Suprapubic skin (tissue), 4 donors: ENCODE measurements around the gene STK17B. TPM values are rescaled to one million over a fixed set of nuclear protein-coding genes. Genes with fewer than 3 reads are reported as not detected.

Experiments used
- DNase-seq, 2 donors: peaks; one replicate each; pipeline ENCODE4 v3.0.0-alpha.2; 2019; ENCODE audit warnings: low spot score in 2 of 2
- H3K27ac ChIP-seq: fragments of 200-600 bp; sonication (generic); one replicate; pipeline ENCODE4 v1.5.1; 2019
- H3K27me3 ChIP-seq: fragments of 200-600 bp; sonication (generic); one replicate; pipeline ENCODE4 v1.5.1; 2019
- H3K36me3 ChIP-seq: fragments of 200-600 bp; sonication (generic); one replicate; pipeline ENCODE4 v1.5.1; 2019
- H3K4me1 ChIP-seq: fragments of 200-600 bp; sonication (generic); one replicate; pipeline ENCODE4 v1.5.1; 2019
- H3K4me3 ChIP-seq: fragments of 200-600 bp; sonication (generic); one replicate; pipeline ENCODE4 v1.5.1; 2019; ENCODE audit warnings: mild to moderate bottlenecking
- H3K9me3 ChIP-seq: fragments of 200-600 bp; sonication (generic); one replicate; pipeline ENCODE4 v1.5.1; 2019
- EP300 ChIP-seq: sonication (generic); formaldehyde crosslinking; IDR thresholded peaks from one replicate; pipeline ENCODE4 v1.6.1; 2017; ENCODE audit warnings: antibody characterized with exemption
- POLR2A ChIP-seq, 2 donors: fragments of 450-650 bp; IDR thresholded peaks; one replicate each; pipeline ENCODE4 v1.6.1; 2017; ENCODE audit warnings: antibody characterized with exemption in 2 of 2, mild to moderate bottlenecking in 2 of 2, moderate library complexity in 2 of 2
- POLR2AphosphoS5 ChIP-seq, 3 donors: sonication (generic); formaldehyde crosslinking; IDR thresholded peaks; one replicate each; pipeline ENCODE4 v1.6.1; 2017; ENCODE audit warnings: antibody characterized with exemption in 3 of 3
- WGBS: methylation state at CpG from one replicate; pipeline ENCODE4 v1.1.5; 2018; 5-methylcytosine and 5-hydroxymethylcytosine counted together
- total RNA-seq, 4 donors: library from RNA; depleted of rRNA; stranded (reverse); fragments of >200 nt; gene quantifications; one replicate each; pipeline ENCODE4 v1.1.0, GENCODE V29; 2016
- TF ChIP-seq, protein P1 (sequence below), 2 donors: fragments of 200-600 bp in 1 of 2; fragments of 450-650 bp in 1 of 2; sonication (generic) in 1 of 2; IDR thresholded peaks; one replicate each; pipeline ENCODE4 v1.5.1; 2016 to 2019; ENCODE audit warnings: antibody characterized with exemption in 2 of 2, mild to moderate bottlenecking in 1 of 2, moderate library complexity in 1 of 2

The STK17B gene
- total RNA-seq, 4 donors from 2014 or later: 23.2 to 47.2 (median 37.6) TPM

DNA sequence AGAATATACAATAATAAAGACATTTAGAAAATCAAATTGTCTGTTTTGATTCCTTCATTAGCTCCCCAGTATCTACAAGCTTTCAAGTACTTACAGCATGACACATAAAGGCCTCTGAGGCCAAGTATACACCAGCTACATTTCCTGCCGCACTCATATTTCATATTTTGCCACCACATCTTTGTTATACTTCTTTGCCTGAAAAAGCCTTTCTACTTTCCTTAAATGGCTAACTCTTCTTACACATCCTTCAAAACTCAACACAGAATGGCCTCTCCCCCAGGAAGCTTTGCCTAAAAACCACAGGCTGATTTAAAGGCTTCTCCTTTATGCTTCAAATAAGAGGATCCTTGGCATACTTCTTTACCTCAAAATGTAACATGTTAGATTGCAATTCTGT is 4.5 kb downstream of the STK17B start:
- Histone ChIP-seq H3K27me3 (no peaks in the 10 kb centered on the region), H3K4me1 (peaks cover 13% of the 10 kb centered on the region), H3K27ac (no peak overlapping the region), H3K9me3 (no peaks in the 10 kb centered on the region), H3K4me3 (peak overlapping the region; percentile 96), H3K36me3 (peaks cover 7% of the 10 kb centered on the region)
- no peak for TF ChIP-seq EP300
- TF ChIP-seq POLR2AphosphoS5 (IDR thresholded peaks at IDR 0.05): no peak
- no peak for TF ChIP-seq POLR2A (IDR thresholded peaks at IDR 0.05)
- TF ChIP-seq, protein P1, sequence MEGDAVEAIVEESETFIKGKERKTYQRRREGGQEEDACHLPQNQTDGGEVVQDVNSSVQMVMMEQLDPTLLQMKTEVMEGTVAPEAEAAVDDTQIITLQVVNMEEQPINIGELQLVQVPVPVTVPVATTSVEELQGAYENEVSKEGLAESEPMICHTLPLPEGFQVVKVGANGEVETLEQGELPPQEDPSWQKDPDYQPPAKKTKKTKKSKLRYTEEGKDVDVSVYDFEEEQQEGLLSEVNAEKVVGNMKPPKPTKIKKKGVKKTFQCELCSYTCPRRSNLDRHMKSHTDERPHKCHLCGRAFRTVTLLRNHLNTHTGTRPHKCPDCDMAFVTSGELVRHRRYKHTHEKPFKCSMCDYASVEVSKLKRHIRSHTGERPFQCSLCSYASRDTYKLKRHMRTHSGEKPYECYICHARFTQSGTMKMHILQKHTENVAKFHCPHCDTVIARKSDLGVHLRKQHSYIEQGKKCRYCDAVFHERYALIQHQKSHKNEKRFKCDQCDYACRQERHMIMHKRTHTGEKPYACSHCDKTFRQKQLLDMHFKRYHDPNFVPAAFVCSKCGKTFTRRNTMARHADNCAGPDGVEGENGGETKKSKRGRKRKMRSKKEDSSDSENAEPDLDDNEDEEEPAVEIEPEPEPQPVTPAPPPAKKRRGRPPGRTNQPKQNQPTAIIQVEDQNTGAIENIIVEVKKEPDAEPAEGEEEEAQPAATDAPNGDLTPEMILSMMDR (IDR thresholded peaks at IDR 0.05): no peak
- WGBS: 57% methylated on average over 1 of the region's 1 CpG
- DNase-seq: no peak

DNA sequence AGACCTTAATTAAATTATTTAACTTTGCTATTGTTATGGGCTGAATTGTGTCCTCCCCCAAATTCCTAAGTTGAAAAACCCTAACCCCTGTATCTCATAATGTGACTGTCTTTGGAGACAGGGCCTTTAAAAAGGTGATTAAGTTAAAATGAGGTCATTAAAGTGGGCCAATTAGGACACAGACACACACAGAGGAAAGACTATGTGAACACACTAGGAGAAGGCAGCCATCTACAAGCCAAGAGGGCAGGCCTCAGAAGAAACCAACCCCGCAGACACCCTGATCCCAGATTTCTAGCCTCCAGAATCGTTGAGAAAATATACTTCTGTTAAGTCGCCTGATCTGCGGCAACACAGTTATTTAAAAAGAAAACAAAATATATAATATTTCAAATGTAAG is 6.4 kb downstream of the STK17B start:
- H3K27me3 ChIP-seq: no peaks in the 10 kb centered on the region
- peaks cover 11% of the 10 kb centered on the region for H3K36me3 ChIP-seq
- TF ChIP-seq EP300 (no peak), POLR2AphosphoS5 (IDR thresholded peaks at IDR 0.05) (no peak), POLR2A (IDR thresholded peaks at IDR 0.05) (no peak)
- TF ChIP-seq, protein P1 (IDR thresholded peaks at IDR 0.05): no peak
- no peak for DNase-seq
- peaks cover 11% of the 10 kb centered on the region for H3K4me1 ChIP-seq
- no peak overlapping the region for H3K27ac ChIP-seq
- no peak overlapping the region for H3K4me3 ChIP-seq
- WGBS: 63% methylated on average over 4 of the region's 4 CpGs
- H3K9me3 ChIP-seq: no peaks in the 10 kb centered on the region

DNA sequence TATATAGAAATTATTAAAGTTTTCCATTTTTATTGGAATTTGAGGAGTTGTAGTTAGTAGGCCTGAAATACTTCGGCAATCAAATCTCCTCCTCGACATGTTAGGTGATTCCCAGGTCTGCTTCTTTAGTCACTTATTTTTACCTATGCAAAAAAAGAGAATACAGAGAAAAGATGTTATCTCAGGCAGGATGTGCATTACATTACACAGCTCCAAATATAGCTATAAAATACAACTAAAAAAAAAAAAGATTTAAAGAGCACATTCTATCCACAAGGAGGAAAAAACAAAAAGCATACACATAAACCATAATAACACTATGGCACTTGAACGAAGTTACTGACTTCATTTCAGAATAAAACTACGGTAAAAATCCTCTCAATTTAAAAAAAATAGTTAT is 8.1 kb downstream of the STK17B start:
- Histone ChIP-seq H3K27me3 (no peaks in the 10 kb centered on the region), H3K4me1 (peaks cover 6% of the 10 kb centered on the region), H3K4me3 (no peak overlapping the region), H3K9me3 (no peaks in the 10 kb centered on the region), H3K27ac (no peak overlapping the region), H3K36me3 (peaks cover 15% of the 10 kb centered on the region)
- no peak for DNase-seq
- TF ChIP-seq POLR2AphosphoS5 (IDR thresholded peaks at IDR 0.05) (no peak), EP300 (no peak), POLR2A (IDR thresholded peaks at IDR 0.05) (no peak)
- TF ChIP-seq, protein P1 (IDR thresholded peaks at IDR 0.05): no peak
- whole genome bisulfite sequencing: 47% methylated on average over 4 of the region's 4 CpGs

DNA sequence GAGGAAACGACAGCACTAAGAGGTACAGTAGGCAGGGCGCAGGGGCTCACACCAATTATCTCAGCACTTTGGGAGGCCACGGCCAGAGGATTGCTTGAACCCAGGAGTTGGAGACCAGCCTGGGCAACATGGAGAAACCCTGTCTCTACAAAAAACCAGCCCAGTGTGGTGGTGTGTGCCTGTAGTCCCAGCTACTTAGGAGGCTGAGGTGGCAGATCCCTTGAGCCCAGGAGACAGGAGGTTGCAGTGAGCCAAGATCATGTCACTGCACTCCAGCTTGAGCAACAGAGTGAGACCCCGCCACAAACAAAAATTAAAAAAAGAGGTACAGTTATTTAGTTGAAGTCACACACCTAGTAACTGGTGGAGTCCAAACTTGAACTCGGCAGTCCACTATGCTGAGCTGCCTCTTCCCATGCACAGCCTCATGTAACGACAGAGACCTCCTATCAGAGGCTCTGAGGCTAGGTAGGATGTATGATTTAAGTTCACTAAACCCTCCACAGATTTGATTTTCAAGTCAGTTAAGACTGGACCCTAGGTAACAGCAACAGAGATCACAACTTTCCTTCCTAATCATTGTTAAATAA is 8.7 kb downstream of the STK17B start:
- Histone ChIP-seq H3K36me3 (peaks cover 15% of the 10 kb centered on the region), H3K4me1 (peaks cover 4% of the 10 kb centered on the region), H3K9me3 (no peaks in the 10 kb centered on the region), H3K27ac (no peak overlapping the region), H3K4me3 (no peak overlapping the region), H3K27me3 (no peaks in the 10 kb centered on the region)
- 85% methylated on average over 6 of the region's 6 CpGs for WGBS
- no peak for DNase-seq
- no peak for TF ChIP-seq POLR2A (IDR thresholded peaks at IDR 0.05)
- TF ChIP-seq, protein P1 (IDR thresholded peaks at IDR 0.05): no peak
- TF ChIP-seq EP300: no peak

DNA sequence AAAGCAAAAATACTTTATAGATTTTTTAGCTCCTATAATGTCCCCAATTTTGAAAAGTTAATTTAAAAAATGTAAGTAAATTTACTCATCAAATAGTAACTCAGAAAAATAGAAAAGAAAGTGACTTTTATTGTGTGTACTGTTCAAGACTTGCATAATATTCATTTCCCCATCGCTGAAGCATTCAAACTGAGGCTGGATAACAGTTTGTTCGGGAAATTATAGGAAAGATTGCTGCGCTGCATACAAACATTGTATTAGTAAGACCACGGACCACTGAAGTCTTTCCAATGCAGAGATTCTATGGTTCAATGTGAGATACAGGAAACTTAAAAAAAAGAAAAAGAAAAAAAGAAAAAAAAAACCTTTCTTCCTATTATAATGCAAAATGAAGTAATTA is 10.4 kb downstream of the STK17B start:
- H3K9me3 ChIP-seq: no peaks in the 10 kb centered on the region
- WGBS: 89% methylated on average over 4 of the region's 4 CpGs
- TF ChIP-seq EP300 (no peak), POLR2AphosphoS5 (IDR thresholded peaks at IDR 0.05) (no peak), POLR2A (IDR thresholded peaks at IDR 0.05) (no peak)
- TF ChIP-seq, protein P1 (IDR thresholded peaks at IDR 0.05): no peak
- H3K27ac ChIP-seq: no peak overlapping the region
- no peak overlapping the region for H3K4me3 ChIP-seq
- no peak for DNase-seq
- no peaks in the 10 kb centered on the region for H3K27me3 ChIP-seq
- no peaks in the 10 kb centered on the region for H3K4me1 ChIP-seq
- H3K36me3 ChIP-seq: peaks cover 15% of the 10 kb centered on the region
